ENCODE measurements around the gene STXBP1.

The STXBP1 gene

DNA sequence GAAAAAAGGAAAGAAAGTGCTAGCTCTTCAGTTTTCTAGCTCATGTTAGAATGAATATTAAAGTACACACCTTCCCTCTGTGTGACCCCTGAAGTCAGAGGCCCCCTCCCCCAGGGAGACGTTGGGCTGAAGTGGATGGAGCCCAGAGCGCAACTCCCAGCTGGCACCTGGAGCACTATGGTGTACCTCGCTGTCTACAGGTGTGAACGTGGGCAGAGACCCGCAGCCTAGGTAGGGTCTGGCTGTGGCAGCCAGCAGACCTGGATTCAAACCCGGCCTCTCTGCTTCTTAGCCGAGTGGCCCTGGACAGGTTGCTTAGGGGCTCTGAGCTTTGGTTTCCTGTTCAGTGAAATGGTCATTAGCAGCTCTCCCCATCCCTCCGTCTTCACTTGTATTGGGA is 116.7 kb downstream of the STXBP1 start:
- TF ChIP-seq, protein P1, sequence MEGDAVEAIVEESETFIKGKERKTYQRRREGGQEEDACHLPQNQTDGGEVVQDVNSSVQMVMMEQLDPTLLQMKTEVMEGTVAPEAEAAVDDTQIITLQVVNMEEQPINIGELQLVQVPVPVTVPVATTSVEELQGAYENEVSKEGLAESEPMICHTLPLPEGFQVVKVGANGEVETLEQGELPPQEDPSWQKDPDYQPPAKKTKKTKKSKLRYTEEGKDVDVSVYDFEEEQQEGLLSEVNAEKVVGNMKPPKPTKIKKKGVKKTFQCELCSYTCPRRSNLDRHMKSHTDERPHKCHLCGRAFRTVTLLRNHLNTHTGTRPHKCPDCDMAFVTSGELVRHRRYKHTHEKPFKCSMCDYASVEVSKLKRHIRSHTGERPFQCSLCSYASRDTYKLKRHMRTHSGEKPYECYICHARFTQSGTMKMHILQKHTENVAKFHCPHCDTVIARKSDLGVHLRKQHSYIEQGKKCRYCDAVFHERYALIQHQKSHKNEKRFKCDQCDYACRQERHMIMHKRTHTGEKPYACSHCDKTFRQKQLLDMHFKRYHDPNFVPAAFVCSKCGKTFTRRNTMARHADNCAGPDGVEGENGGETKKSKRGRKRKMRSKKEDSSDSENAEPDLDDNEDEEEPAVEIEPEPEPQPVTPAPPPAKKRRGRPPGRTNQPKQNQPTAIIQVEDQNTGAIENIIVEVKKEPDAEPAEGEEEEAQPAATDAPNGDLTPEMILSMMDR (IDR thresholded peaks at IDR 0.05) = no peak
- peaks cover 12% of the 10 kb centered on the region for H3K27me3 ChIP-seq
- H3K4me1 ChIP-seq (ENCODE audit: control insufficient read depth in 1 of 2, insufficient read depth in 1 of 2, low read depth in 1 of 2, low read length in 1 of 2) = peaks cover 0 to 3% of the 10 kb centered on the region in 2 experiments
- H3K27ac ChIP-seq = no peak overlapping the region
- H3K4me3 ChIP-seq (ENCODE audit: low read depth in 1 of 2, low read length in 1 of 2) = no peak overlapping the region
- peaks cover 25% of the 10 kb centered on the region for H3K36me3 ChIP-seq
- no peaks in the 10 kb centered on the region for H3K9me3 ChIP-seq

DNA sequence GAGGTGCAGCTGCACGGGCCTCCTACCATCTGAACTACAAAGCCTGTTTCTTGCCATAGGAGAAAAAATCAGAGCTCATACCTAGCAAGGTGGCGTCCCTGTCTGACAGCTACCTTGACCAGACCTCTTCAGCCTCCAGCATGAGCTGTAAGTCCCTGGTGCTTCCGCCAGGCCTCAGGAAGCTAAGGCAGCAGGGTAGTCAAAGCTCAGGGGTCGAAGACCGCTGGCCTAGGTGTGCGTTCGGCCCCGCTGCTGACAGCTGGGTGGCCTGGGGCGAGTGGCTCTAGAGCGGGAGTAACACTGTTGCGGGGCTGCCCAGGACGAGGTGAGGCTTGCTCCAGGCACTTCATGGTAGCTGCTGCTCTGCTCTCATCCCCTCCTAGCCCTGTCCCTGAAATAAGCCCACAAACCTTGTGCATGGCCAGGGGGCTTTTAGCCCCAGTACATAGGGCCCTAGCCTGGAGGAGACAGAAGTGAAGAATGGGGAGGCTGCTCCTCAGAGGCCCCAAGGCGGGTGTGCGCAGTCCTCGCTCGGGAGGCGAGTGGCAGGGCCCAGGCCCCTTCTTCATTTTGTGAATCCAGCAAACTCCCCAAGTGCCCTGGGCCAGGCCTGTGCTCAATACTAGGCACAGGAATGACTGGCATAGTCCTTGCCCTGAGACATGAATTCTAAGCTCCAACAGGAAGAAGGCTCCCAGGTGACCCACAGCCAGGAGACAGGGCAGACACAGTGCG is 117.6 kb downstream of the STXBP1 start:
- no peak overlapping the region for H3K4me3 ChIP-seq (ENCODE audit: low read depth in 1 of 2, low read length in 1 of 2)
- peaks cover 3% of the 10 kb centered on the region for H3K27me3 ChIP-seq
- peaks cover 25% of the 10 kb centered on the region for H3K36me3 ChIP-seq
- no peak overlapping the region for H3K27ac ChIP-seq
- H3K4me1 ChIP-seq (ENCODE audit: control insufficient read depth in 1 of 2, insufficient read depth in 1 of 2, low read depth in 1 of 2, low read length in 1 of 2) = peaks cover 8 to 12% of the 10 kb centered on the region in 2 experiments
- no peaks in the 10 kb centered on the region for H3K9me3 ChIP-seq
- TF ChIP-seq, protein P1 (IDR thresholded peaks at IDR 0.05) = no peak

DNA sequence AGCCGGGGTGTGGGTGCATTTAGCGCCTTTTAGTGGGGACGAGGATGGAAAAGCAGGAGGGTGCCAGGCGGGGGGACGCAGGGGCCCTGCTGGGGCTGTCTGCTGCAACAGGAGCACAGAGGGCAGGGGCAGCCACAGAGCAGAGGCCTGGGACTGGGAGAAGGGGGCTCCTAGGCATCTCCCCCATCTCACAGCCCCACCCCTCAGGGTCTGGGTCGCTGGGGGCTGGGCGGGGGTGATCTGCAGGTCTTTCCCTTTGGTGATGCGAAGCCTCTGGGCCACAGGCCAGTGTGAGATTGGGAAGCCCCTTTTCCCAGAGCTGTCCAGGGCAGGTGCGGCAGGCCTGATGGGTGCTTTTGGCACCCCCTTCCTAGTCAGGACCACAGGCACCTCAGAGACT is 118.2 kb downstream of the STXBP1 start:
- Histone ChIP-seq H3K27me3 (no peaks in the 10 kb centered on the region), H3K4me3 (ENCODE audit: low read depth in 1 of 2, low read length in 1 of 2) (no peak overlapping the region), H3K9me3 (no peaks in the 10 kb centered on the region), H3K27ac (no peak overlapping the region), H3K4me1 (ENCODE audit: control insufficient read depth in 1 of 2, insufficient read depth in 1 of 2, low read depth in 1 of 2, low read length in 1 of 2) (peaks cover 12 to 14% of the 10 kb centered on the region in 2 experiments), H3K36me3 (peaks cover 25% of the 10 kb centered on the region)
- TF ChIP-seq, protein P1 (IDR thresholded peaks at IDR 0.05) = no peak

DNA sequence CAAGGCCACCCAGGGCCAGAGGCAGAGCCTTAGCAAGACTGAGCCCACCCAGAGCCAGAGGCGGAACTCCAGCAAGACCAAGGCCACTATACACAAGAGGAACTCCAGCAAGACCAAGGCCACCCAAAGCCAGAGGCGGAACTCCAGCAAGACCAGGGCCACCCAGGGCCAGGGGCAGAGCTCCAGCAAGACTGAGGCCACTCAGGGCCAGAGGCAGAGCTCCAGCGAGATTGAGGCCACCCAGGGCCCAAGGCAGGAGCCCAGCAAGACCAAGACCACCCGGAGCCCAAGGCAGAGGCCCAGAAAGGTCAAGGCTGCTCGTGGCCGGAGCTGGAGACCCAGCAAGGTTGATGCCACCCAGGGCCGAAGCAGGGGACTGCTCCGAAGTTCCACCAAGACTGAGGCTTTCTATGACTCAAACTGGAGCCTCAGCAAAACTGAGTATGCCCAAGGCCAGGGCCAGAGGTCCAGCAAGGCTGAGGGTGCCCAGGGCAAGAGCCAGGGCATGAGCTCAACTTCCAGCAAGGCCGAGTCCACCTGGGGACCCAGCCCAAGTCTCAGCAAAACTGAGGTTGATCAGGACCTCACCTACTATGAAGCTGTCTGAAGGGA is 118.8 kb downstream of the STXBP1 start:
- H3K4me3 ChIP-seq (ENCODE audit: low read depth in 1 of 2, low read length in 1 of 2) = no peak overlapping the region
- H3K9me3 ChIP-seq = no peaks in the 10 kb centered on the region
- H3K4me1 ChIP-seq (ENCODE audit: control insufficient read depth in 1 of 2, insufficient read depth in 1 of 2, low read depth in 1 of 2, low read length in 1 of 2) = peaks cover 17 to 21% of the 10 kb centered on the region in 2 experiments
- TF ChIP-seq, protein P1 (IDR thresholded peaks at IDR 0.05) = no peak
- H3K36me3 ChIP-seq = peaks cover 25% of the 10 kb centered on the region
- no peak overlapping the region for H3K27ac ChIP-seq
- H3K27me3 ChIP-seq = no peaks in the 10 kb centered on the region

DNA sequence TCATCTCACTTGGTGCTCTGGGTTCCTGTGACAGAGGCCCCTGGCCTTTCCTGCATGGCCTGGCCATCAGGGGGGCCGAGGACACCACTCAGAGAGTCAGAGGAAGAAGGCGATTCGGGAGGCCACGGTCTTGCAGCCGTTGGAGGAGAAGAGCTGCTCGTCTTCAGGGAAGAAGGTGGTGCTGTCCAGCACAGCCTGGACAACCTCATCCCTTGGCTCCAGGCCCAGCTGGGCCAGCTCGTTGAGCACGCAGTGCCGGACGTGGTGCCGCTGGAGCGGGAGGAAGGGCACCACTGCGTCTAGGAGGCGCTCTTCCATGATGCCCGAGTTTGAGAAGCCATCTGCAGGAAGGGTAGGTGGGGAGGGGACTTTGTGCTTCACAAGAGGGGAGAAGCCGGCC is 119.9 kb downstream of the STXBP1 start:
- TF ChIP-seq, protein P1 (IDR thresholded peaks at IDR 0.05) = no peak
- peaks cover 25% of the 10 kb centered on the region for H3K36me3 ChIP-seq
- H3K4me3 ChIP-seq (ENCODE audit: low read depth in 1 of 2, low read length in 1 of 2) = no peak overlapping the region
- no peaks in the 10 kb centered on the region for H3K9me3 ChIP-seq
- H3K27me3 ChIP-seq = no peaks in the 10 kb centered on the region
- H3K27ac ChIP-seq = no peak overlapping the region
- H3K4me1 ChIP-seq (ENCODE audit: control insufficient read depth in 1 of 2, insufficient read depth in 1 of 2, low read depth in 1 of 2, low read length in 1 of 2) = peaks cover 17 to 21% of the 10 kb centered on the region in 2 experiments

All from neutrophil (primary cell).